ENCODE measurements around the gene TAS1R2.

Gene TAS1R2

DNA sequence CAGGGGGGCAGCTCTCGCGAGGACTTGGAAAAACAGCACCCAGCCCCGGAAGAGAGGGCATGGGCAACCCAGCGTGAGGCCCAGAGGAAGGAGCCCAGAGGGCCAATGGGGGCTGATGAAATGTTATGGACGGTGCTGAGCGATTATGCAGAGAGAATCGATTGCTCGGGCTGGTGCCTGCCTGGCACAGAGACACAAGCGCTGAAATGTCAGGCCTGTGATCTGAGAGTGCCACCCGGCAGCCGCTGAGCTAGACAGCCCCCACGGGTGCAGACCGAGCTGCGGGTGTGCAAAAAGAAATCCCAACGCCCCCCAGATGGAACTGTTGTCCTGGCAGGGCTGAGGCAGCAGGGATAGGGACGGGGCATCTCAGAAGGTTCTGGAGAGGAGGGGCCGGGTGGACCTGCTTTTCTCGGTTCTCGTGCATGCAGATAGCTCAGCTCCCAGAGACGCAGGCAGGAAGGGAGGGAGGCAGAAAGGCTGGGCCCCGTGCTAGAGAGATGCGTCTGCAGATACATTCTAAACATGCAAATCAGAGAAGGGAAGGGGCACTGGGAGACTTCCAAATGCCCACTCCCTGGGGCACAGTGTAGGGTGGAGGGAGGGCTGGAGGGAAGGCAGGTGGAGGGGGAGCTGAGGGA, 41.5 kb downstream of the TAS1R2 start:
- ChIA-PET CTCF (interaction anchor here (1.2 to 6.7 kb wide), 3 partner anchors 10 to 229 kb away, joined by 4 to 108 read pairs (median 5); no protein-coding TSS in a partner anchor), POLR2A (no interaction called here)
- no peak overlapping the region for H3K4me3 ChIP-seq (ENCODE audit: low read depth, low read length)
- no peak for TF ChIP-seq CTCF (IDR thresholded peaks at IDR 0.05; ENCODE audit: insufficient read depth, low read length, missing control alignments)
- DNase-seq (ENCODE audit: low read depth, low spot score) = no peak

DNA sequence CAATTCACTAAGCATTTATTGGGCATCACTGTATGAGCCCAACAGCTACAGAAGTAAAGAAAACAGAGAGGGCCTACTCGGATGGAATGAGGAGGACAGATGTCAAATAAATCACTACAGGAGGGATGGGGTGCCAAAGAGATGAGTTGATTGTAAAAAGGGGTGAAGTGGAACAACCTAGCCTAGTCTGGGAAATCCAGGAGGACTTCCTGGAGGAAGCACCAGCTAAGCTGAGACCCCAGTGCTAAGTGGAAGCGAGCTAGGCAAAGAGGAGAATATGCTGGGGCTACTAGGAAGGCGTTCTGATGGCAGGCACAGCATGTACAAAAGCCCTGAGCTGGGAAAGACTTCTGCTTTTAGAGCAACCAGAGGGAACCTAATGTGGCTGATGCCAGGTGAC, 42.1 kb downstream of the TAS1R2 start:
- DNase-seq (ENCODE audit: low read depth, low spot score) = no peak
- TF ChIP-seq CTCF (IDR thresholded peaks at IDR 0.05; ENCODE audit: insufficient read depth, low read length, missing control alignments) = no peak
- H3K4me3 ChIP-seq (ENCODE audit: low read depth, low read length) = no peak overlapping the region
- ChIA-PET CTCF (interaction anchor here (6.7 kb wide), 1 partner anchor 220 kb away, joined by 108 read pairs; no protein-coding TSS in a partner anchor), POLR2A (no interaction called here)

- ChIA-PET POLR2A (no interaction called here), CTCF (interaction anchor here (6.7 kb wide), 1 partner anchor 219 kb away, joined by 108 read pairs; no protein-coding TSS in a partner anchor)
- TF ChIP-seq CTCF (IDR thresholded peaks at IDR 0.05; ENCODE audit: insufficient read depth, low read length, missing control alignments) = no peak
- no peak overlapping the region for H3K4me3 ChIP-seq (ENCODE audit: low read depth, low read length)
- DNase-seq (ENCODE audit: low read depth, low spot score) = no peak
Measured at GRCh38 chr1:18816808-18817207, 42.7 kb downstream of the TAS1R2 start.

- POLR2A ChIA-PET = no interaction called here
- no peak for DNase-seq (ENCODE audit: low read depth, low spot score)
- TF ChIP-seq CTCF (IDR thresholded peaks at IDR 0.05; ENCODE audit: insufficient read depth, low read length, missing control alignments) = no peak
- CTCF ChIA-PET = interaction anchor here (1.4 to 2.0 kb wide), 3 partner anchors 9 to 218 kb away, joined by 3 to 14 read pairs (median 4); no protein-coding TSS in a partner anchor
- H3K4me3 ChIP-seq (ENCODE audit: low read depth, low read length) = no peak overlapping the region
Measured at GRCh38 chr1:18814874-18815531, 44.5 kb downstream of the TAS1R2 start.

DNA sequence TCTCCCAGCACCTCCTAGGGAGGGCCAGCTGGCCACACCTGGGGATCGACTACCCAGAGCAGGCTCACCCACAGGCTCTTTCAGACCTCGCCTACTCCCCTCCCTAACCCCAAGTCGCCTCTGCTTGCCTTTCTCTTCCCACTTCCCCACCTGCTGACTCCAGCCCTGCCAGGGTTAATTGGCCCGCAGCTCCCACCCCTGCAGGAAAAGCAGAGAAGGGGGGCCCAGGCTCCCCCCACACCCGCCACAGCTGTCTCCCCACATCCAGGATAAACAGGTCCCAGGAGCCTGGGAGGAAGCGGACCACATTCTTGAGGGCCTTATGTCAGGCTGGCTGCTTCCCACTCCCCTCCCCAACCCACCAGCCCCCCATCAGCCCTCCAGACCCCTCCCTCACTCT, 45.0 kb downstream of the TAS1R2 start:
- no peak overlapping the region for H3K4me3 ChIP-seq (ENCODE audit: low read depth, low read length)
- DNase-seq (ENCODE audit: low read depth, low spot score) = no peak
- POLR2A ChIA-PET = no interaction called here
- CTCF ChIA-PET = interaction anchor here (1.4 to 2.0 kb wide), 3 partner anchors 9 to 217 kb away, joined by 3 to 14 read pairs (median 4); no protein-coding TSS in a partner anchor
- no peak for TF ChIP-seq CTCF (IDR thresholded peaks at IDR 0.05; ENCODE audit: insufficient read depth, low read length, missing control alignments)

DNA sequence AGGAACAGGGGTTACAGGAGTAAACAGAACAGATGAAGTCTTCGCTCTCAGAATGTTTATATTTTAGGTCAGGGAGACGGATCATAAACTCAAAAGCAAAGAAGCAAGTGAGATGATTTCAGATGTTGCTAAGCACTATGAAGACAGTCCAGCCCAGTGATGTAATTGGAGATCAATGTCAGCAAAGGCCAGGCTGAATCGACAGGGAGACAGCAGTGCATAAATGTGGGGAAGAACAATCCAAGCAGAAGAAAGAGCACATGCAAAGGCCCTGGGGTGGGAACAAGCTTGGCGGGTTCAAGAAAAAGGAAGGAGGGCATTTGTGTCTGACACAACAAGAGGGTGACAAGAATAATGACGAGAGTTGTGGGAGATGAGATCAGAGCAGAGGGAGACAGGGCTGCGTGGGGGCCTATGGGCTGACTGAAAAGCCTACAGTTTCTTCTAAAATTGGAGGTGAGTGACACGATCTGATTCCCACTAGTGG, 47.0 kb downstream of the TAS1R2 start:
- ChIA-PET CTCF (interaction anchor here (1.4 kb wide), 1 partner anchor 215 kb away, joined by 3 read pairs; no protein-coding TSS in a partner anchor), POLR2A (no interaction called here)
- TF ChIP-seq CTCF (IDR thresholded peaks at IDR 0.05; ENCODE audit: insufficient read depth, low read length, missing control alignments) = no peak
- no peak overlapping the region for H3K4me3 ChIP-seq (ENCODE audit: low read depth, low read length)
- no peak for DNase-seq (ENCODE audit: low read depth, low spot score)

Measured in AG04449 (cell line).